ENCODE measurements around the gene ADGRL1. TPM values are rescaled to one million over a fixed set of nuclear protein-coding genes. Genes with fewer than 3 reads are reported as not detected.

Gene ADGRL1
- total RNA-seq, 1 experiment from 2014 or later: 117 TPM

DNA sequence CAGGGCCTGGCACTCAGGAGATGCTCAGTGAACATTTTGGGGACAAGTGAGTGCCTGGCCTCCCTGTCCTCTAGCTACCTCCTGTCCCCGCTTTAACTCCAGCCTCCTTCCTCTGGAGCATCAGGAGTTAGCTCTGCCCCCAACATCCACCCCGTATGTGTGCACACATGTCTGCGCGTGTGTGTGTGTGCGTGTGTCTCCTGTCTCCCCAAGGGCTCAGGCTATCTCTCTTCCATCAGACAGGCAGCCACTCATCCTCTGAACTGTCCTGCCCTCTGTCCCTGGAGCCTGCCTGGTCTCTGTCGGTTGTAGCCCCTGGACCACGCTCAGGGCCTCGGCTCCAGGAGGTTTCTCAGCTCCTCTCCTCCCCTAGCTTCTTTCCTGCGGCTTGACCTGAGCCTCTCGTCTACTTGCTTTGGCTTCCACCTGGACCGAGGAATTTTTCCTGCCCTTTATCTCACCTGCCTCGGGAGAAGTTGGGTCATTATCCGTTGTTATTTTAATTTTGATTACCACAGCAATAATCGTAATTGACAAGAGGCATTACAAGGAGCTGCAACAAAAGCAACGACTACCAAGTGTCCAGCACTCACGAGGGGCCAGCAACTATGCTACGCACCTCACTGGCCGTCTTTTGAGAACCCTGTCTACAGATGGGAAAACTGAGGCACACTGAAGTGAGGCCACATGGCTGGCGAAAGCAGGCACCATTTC lies 37.6 kb downstream of the ADGRL1 start:
- H4K91ac ChIP-seq (ENCODE audit: insufficient read length, low read depth, low read length): no peak overlapping the region
- no peak overlapping the region for H3T11ph ChIP-seq (ENCODE audit: low read length)
- WGBS (ENCODE audit: extremely low coverage, insufficient read length, low lambda C conversion rate): no CpG with 5 or more reads among the region's 19 CpGs
- H2BK120ac ChIP-seq (ENCODE audit: low read depth, low read length, poor library complexity, severe bottlenecking): no peak overlapping the region
- H2BK12ac ChIP-seq (ENCODE audit: insufficient read length, low read depth, low read length): no peak overlapping the region
- H3K4me1 Mint-ChIP-seq: peaks cover 0 to 32% of the 10 kb centered on the region in 2 experiments; a peak in 3 of 4 replicates
- H3K27ac Mint-ChIP-seq: peak overlapping the region in 1 of 3 experiments; percentile 49; a peak in 3 of 7 replicates
- no peaks in the 10 kb centered on the region; a peak in 1 of 5 replicates for H3K9me3 Mint-ChIP-seq
- no peak overlapping the region for H2BK20ac ChIP-seq (ENCODE audit: low read depth, low read length, poor library complexity, severe bottlenecking)
- H3K27me3 Mint-ChIP-seq (ENCODE audit: low read depth): no peaks in the 10 kb centered on the region
- H2AFZ ChIP-seq (ENCODE audit: low read length): no peak overlapping the region
- no peak overlapping the region for H3K9ac ChIP-seq (ENCODE audit: extremely low read depth, insufficient read length, low read length)
- no peak for DNase-seq
- H3K4ac ChIP-seq (ENCODE audit: low read depth, low read length): no peak overlapping the region
- no peak overlapping the region for H4K5ac ChIP-seq (ENCODE audit: insufficient read length, low read depth, low read length)
- no peak overlapping the region; a peak in 1 of 5 replicates for H3K4me3 Mint-ChIP-seq
- H3K14ac ChIP-seq (ENCODE audit: insufficient read depth, low read length): no peak overlapping the region; the same call in 1 of the 2 replicates
- no peaks in the 10 kb centered on the region for H3K9me3 ChIP-seq (ENCODE audit: control insufficient read depth, low read depth, low read length)
- no peak overlapping the region for H4K8ac ChIP-seq (replicated peaks; ENCODE audit: insufficient read length, low read depth, low read length)
- H3K23me2 ChIP-seq (ENCODE audit: insufficient read length, low read depth, low read length, poor library complexity, severe bottlenecking): no peaks in the 10 kb centered on the region
- no peaks in the 10 kb centered on the region for H3K27me3 ChIP-seq (ENCODE audit: insufficient read depth, low read length)
- no peak overlapping the region for H3K4me2 ChIP-seq (ENCODE audit: insufficient read depth, insufficient read length, low read length)
- H3K79me1 ChIP-seq (ENCODE audit: insufficient read depth, low read depth, low read length, poor library complexity, severe bottlenecking): no peaks in the 10 kb centered on the region
- H2AK5ac ChIP-seq (ENCODE audit: insufficient read length, low read length): no peak overlapping the region
- no peaks in the 10 kb centered on the region for H4K20me1 ChIP-seq (ENCODE audit: control insufficient read depth, insufficient read depth, insufficient read length)
- H3K23ac ChIP-seq (ENCODE audit: insufficient read length, low read depth, low read length): no peak overlapping the region
- H3K36me3 Mint-ChIP-seq (ENCODE audit: insufficient read depth in 1 of 3, low read depth in 3 of 3): peaks cover 42 to 56% (median 55%) of the 10 kb centered on the region in 3 experiments; a peak in 6 of 7 replicates
- H3K4me1 ChIP-seq (ENCODE audit: insufficient read depth, low read length): no peaks in the 10 kb centered on the region
- no peak overlapping the region for H3K56ac ChIP-seq (ENCODE audit: insufficient read length, low read depth, low read length)
- no peak overlapping the region for H3K18ac ChIP-seq (ENCODE audit: insufficient read length, low read depth, low read length)
- TF ChIP-seq, protein P1, sequence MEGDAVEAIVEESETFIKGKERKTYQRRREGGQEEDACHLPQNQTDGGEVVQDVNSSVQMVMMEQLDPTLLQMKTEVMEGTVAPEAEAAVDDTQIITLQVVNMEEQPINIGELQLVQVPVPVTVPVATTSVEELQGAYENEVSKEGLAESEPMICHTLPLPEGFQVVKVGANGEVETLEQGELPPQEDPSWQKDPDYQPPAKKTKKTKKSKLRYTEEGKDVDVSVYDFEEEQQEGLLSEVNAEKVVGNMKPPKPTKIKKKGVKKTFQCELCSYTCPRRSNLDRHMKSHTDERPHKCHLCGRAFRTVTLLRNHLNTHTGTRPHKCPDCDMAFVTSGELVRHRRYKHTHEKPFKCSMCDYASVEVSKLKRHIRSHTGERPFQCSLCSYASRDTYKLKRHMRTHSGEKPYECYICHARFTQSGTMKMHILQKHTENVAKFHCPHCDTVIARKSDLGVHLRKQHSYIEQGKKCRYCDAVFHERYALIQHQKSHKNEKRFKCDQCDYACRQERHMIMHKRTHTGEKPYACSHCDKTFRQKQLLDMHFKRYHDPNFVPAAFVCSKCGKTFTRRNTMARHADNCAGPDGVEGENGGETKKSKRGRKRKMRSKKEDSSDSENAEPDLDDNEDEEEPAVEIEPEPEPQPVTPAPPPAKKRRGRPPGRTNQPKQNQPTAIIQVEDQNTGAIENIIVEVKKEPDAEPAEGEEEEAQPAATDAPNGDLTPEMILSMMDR (conservative IDR thresholded peaks at IDR 0.05): no peak
- H2BK15ac ChIP-seq (ENCODE audit: low read depth, low read length): no peak overlapping the region
- no peak overlapping the region for H3K27ac ChIP-seq (ENCODE audit: insufficient read length, low read depth, low read length)
- H3K79me2 ChIP-seq (ENCODE audit: insufficient read depth, low read length): no peaks in the 10 kb centered on the region
- H2BK5ac ChIP-seq (ENCODE audit: insufficient read length, low read length): no peak overlapping the region

Measured in H9 (cell line).